Activated CD8-positive, alpha-beta T cell treated with anti-CD3 and anti-CD28 coated beads for 36 hours (primary cell): ENCODE results near the gene DACH2. TPM values are rescaled to one million over a fixed set of nuclear protein-coding genes. Genes with fewer than 3 reads are reported as not detected.

ENCODE experiments used
- ATAC-seq: fragments of 200-7000 bp; cut with Tn5 transposase; one replicate; pipeline ENCODE4 v1.10.0; 2021; ENCODE audit warnings: mild to moderate bottlenecking, moderate library complexity
- CTCF ChIA-PET: fragments of 350-600 bp; sonication (Branson Sonifier 250); formaldehyde crosslinking; loops from one replicate; lab custom pipeline; 2021; ENCODE audit warnings: antibody characterized with exemption; lab: Charles Lee
- POLR2A ChIA-PET: fragments of 350-600 bp; sonication (Branson Sonifier 250); formaldehyde crosslinking; loops from one replicate; lab custom pipeline; 2021; ENCODE audit warnings: antibody characterized with exemption; lab: Charles Lee
- DNase-seq: peaks from one replicate; pipeline ENCODE4 v3.0.0-alpha.2; 2020
- H3K27ac Mint-ChIP-seq: one replicate; pipeline ENCODE4 v1.8.0; 2021; ENCODE audit warnings: mild to moderate bottlenecking, mixed read lengths
- H3K27me3 Mint-ChIP-seq: one replicate; pipeline ENCODE4 v1.8.0; 2021; ENCODE audit warnings: mixed read lengths
- H3K36me3 Mint-ChIP-seq: one replicate; pipeline ENCODE4 v1.8.0; 2021; ENCODE audit warnings: low read depth, mixed read lengths
- H3K4me1 Mint-ChIP-seq: one replicate; pipeline ENCODE4 v1.8.0; 2021; ENCODE audit warnings: low read depth, mixed read lengths
- H3K4me3 Mint-ChIP-seq: one replicate; pipeline ENCODE4 v1.8.0; 2021; ENCODE audit warnings: mild to moderate bottlenecking, moderate library complexity, mixed read lengths
- H3K9me3 Mint-ChIP-seq: one replicate; pipeline ENCODE4 v1.8.0; 2021; ENCODE audit warnings: mixed read lengths
- CTCF ChIP-seq: fragments of 200-600 bp; IDR thresholded peaks from one replicate; pipeline ENCODE4 v1.8.0; 2022; ENCODE audit warnings: antibody characterized with exemption, mild to moderate bottlenecking
- intact Hi-C: fragments of 100-400 bp; cut with micrococcal nuclease; formaldehyde crosslinking; loops from one replicate; pipeline ENCODE4 v1.10.0; 2022
- total RNA-seq, 2 experiments: library from RNA; stranded (reverse); gene quantifications; one replicate each; pipeline ENCODE4 v1.2.3, GENCODE V29; 2021

DACH2 gene
- total RNA-seq, 2 experiments from 2014 or later = not detected

GRCh38 chrX:86724277-86724676 lies 576.0 kb downstream of the DACH2 start:
- DNase-seq (no peak), ATAC-seq (no peak)
- ChIA-PET POLR2A (no interaction called here), CTCF (no interaction called here)
- peaks cover 3% of the 10 kb centered on the region for H3K9me3 Mint-ChIP-seq
- no peak for TF ChIP-seq CTCF
- no peak overlapping the region for H3K4me3 Mint-ChIP-seq
- no peaks in the 10 kb centered on the region for H3K27me3 Mint-ChIP-seq
- intact Hi-C loops = no loop called here
- no peak overlapping the region for H3K27ac Mint-ChIP-seq
- H3K36me3 Mint-ChIP-seq = no peaks in the 10 kb centered on the region
- H3K4me1 Mint-ChIP-seq = no peaks in the 10 kb centered on the region

DNA sequence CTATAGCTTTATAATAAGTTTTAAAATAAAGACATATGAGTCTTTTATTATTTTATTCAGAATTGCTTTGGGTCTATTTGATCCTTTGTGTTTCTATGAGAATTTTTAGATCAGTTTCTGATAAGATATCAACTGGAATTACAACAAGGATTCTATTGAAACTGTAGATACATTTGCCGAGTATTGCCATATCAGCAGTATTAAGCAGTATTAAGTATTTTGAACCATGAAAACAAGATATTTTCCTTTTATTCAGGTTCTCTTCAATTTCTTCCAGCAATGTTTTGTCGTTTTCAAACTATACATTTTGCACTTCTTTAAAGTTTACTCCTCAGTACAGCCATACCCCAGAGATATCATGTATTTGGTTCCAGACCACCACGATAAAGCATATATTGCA lies 598.8 kb downstream of the DACH2 start:
- Mint-ChIP-seq H3K27me3 (no peaks in the 10 kb centered on the region), H3K27ac (no peak overlapping the region), H3K9me3 (no peaks in the 10 kb centered on the region), H3K36me3 (no peaks in the 10 kb centered on the region), H3K4me1 (no peaks in the 10 kb centered on the region), H3K4me3 (no peak overlapping the region)
- ATAC-seq (no peak), DNase-seq (no peak)
- no peak for TF ChIP-seq CTCF
- ChIA-PET POLR2A (no interaction called here), CTCF (no interaction called here)
- intact Hi-C loops = no loop called here

- TF ChIP-seq CTCF = no peak
- DNase-seq = no peak
- Mint-ChIP-seq H3K9me3 (no peaks in the 10 kb centered on the region), H3K4me1 (no peaks in the 10 kb centered on the region), H3K27ac (no peak overlapping the region), H3K27me3 (no peaks in the 10 kb centered on the region), H3K36me3 (no peaks in the 10 kb centered on the region), H3K4me3 (no peak overlapping the region)
- CTCF ChIA-PET = no interaction called here
- POLR2A ChIA-PET = no interaction called here
- ATAC-seq = no peak
- intact Hi-C loops = no loop called here
Measured at GRCh38 chrX:86805241-86805640, 657.0 kb downstream of the DACH2 start.

- Mint-ChIP-seq H3K4me1 (no peaks in the 10 kb centered on the region), H3K27me3 (no peaks in the 10 kb centered on the region), H3K27ac (no peak overlapping the region), H3K9me3 (no peaks in the 10 kb centered on the region), H3K36me3 (no peaks in the 10 kb centered on the region), H3K4me3 (no peak overlapping the region)
- DNase-seq (no peak), ATAC-seq (no peak)
- CTCF ChIA-PET = no interaction called here
- intact Hi-C loops = no loop called here
- POLR2A ChIA-PET = no interaction called here
- no peak for TF ChIP-seq CTCF
Measured at GRCh38 chrX:86806786-86807185, 658.5 kb downstream of the DACH2 start.

- no peaks in the 10 kb centered on the region for H3K36me3 Mint-ChIP-seq
- no peak for DNase-seq
- ChIA-PET POLR2A (no interaction called here), CTCF (no interaction called here)
- intact Hi-C loops = no loop called here
- ATAC-seq = no peak
- no peaks in the 10 kb centered on the region for H3K4me1 Mint-ChIP-seq
- H3K27ac Mint-ChIP-seq = no peak overlapping the region
- H3K4me3 Mint-ChIP-seq = no peak overlapping the region
- H3K27me3 Mint-ChIP-seq = no peaks in the 10 kb centered on the region
- peaks cover 2% of the 10 kb centered on the region for H3K9me3 Mint-ChIP-seq
- no peak for TF ChIP-seq CTCF
Measured at GRCh38 chrX:86809651-86810050, 661.4 kb downstream of the DACH2 start.
